Glomerular visceral epithelial cell (primary cell): ENCODE results near the gene HSD3B1.

Experiments
- DNase-seq: peaks from one replicate; pipeline ENCODE4 v3.0.0-alpha.2; 2016; ENCODE audit errors: extremely low spot score

Gene HSD3B1

DNA sequence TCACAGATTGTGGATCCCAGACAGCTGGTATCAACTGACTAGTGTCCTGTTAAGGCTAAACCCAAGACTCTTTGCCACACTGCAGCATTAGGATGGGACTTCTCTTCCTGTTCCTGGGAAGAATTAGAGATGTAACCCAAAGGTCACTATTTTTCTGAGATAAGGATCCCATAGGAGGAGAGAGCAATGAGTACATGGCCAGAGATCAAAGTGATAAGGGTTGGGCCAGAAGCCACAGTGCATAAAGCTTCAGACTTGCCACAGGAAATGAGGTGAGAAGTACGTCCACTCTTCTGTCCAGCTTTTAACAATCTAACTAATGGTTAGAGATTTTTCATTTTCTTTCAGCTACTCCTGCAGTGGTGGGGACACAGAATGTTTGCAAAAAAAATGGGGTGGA lies at the start of gene HSD3B1:
TSS of gene HSD3B1 (plus strand) at position 270 of the 400 bp plus-strand sequence. CDS start 267 bp downstream, outside the sequence.
- DNase-seq, result no peak

GRCh38 chr1:119462964-119463363 lies 44.0 kb upstream of the HSD3B1 start:
- DNase-seq, result no peak

DNA sequence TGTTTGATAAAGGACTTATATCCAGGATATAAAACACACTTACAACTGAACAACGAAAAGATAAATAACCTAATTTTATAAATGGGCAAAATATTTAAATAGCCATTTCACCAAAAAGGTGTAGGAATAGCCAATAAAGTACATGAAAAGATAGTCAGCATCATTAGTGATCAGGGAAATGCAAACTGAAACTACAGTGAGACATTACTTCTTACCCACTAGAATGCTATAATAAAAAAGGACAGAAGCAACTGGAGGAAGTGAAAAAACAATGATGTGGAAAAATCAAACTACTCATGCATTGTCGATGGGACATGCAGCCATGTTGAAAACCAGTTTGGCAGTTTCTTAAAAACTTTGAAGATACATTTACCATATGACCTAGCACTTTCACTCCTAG lies 43.4 kb upstream of the HSD3B1 start:
- no peak for DNase-seq

- no peak for DNase-seq
These were observed 40.6 kb upstream of the HSD3B1 start for GRCh38 chr1:119466445-119466844.

- no peak for DNase-seq
These were observed 39.8 kb upstream of the HSD3B1 start for GRCh38 chr1:119467219-119467618.

DNA sequence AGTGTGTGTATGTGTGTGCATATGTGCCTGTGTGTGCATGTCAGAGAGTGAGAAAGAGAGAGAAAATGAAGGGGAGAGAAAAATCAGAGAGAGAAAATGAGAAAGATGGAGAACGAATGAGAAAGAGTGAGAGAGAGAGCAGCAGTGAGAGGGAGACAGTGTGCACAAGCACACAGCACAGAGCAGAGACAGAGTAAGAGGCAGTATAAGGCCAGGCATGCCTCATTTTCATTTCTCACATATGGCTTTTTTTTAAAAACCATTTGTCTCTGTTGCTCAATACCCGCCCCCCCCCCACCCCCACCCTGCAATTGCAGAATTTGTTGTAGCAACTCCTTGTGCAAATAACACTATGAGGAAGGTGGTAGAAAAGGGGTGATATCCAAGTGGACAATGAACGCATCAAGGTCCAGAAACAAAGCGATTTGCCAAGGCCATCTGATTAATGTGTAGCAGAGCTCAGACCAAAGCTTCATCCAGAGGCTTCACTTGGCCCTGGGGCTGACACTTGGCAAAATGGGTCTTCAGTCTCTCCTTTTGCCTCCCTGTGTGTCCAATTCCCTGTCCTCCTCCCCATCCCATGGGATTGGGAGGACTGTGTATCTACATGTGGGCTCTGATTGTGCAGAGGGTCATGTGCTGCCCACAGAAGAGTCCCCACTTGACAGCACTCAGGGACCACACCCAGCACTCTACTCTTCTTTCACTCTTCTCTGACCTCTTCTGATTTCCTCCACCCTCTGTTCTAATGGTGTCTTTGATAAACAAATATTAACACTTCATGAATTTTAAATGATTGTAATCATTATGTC lies 38.9 kb upstream of the HSD3B1 start:
- DNase-seq, result no peak

DNA sequence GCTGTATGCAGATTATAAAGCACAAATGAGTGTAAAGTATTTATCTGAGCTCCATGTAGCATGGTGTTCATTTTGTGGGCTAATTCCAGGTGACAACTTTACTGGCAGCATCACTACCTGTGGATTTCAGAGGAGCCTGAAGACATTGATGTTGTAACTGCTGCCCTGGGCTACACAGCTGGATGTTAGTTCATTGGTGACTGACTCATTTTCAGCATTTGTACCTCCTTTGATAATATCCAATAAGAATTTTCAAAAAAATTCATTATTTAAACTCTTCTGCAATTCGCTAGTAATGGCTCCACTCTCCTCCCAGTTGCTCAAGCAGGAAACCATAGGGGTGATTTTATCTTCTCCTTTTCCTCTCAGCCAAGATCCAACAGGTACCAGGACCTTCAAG lies 37.3 kb upstream of the HSD3B1 start:
- DNase-seq, result no peak

DNA sequence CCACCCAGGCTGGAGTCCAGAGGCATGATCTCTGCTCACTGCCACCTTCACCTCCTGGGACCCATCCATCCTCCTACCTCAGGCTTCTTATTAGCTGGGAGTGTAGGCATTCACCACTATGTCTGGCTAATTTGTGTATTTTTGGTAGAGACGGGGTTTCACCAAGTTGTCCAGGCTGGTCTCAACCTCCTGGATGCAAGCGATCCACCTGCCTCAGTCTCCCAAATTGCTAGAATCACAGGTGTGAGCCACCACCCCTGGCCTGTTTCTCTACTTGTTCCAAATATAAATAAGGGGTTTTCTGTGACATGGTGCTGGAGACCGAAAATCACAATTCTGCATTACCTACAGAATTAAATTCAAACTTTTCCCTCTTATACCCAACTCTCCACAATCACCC lies 36.6 kb upstream of the HSD3B1 start:
- no peak for DNase-seq

GRCh38 chr1:119470958-119471357 lies 36.1 kb upstream of the HSD3B1 start:
- DNase-seq, result no peak

DNA sequence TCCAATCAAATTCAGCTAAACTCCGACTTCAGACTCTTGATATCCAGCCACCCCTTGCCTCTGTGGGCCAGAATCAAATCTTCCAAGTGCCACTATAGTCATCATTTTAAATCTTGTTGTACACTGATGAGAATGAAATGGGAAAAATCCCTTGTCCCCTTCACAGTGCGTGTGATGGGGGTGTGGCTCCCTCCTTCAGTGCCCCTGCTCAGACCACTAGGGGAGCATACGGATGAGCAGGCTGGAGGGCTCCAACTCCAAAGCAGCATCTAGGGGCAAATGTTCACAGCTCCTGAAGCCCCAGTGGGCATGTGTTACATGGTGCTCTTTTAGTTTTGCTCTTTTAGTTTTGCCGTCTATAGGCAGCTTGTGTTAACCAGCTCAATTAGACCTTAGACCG lies 35.4 kb upstream of the HSD3B1 start:
- DNase-seq, result no peak

- DNase-seq, result no peak
These were observed 34.8 kb upstream of the HSD3B1 start for GRCh38 chr1:119472080-119472818.

GRCh38 chr1:119472819-119473175 lies 34.2 kb upstream of the HSD3B1 start:
- DNase-seq, result no peak

DNA sequence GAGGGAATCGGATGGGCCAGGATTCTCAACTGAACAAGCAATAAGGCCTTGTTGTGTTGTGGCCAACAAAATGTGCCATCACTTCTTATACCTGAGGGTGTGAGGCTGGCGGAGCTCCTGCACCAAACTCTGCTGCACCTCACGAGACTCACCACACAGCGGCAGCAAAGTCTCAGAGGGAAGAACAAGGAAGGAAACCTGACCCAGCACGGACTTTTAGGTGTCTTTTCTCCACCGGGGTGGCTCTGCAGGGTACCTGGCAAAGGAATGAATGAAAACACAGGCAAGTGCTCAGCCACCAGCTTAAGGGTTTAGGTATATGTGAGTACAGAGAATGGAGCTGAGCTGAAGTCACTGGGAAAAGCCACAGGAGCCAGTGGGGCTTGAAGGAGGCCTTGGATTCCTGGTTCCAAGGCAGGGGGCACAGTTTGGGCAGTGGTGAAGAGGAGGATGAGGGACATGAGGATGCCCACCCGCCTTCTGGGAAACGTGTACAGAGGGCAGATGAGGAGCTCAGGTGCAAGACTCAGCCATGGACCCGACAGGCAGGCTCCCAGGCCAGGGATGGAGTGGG lies 31.1 kb upstream of the HSD3B1 start:
- peak; percentile 46 for DNase-seq

- no peak for DNase-seq
These were observed 29.3 kb upstream of the HSD3B1 start for GRCh38 chr1:119477710-119478109.

DNA sequence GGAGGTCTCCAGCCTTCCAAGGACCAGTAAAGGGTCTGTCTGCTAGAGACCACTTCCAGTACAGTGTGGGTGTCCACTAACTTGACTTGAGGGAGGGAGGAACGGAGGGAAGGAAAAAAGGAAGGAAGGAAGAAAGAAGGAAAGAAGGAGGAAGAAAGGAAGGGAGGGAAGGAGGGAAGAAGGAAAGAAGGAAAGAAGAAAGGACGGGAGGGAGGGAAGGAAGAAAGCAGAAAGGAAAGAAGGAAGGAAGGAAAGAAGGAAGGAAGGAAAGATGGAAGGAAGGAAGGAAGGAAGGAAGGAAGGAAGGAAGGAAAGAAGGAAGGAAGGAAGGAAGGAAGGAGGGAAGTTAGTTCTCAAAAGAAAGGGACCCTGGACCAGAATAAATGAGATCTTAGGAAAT lies 26.8 kb upstream of the HSD3B1 start:
- DNase-seq, result no peak

- DNase-seq, result no peak
These were observed 25.1 kb upstream of the HSD3B1 start for GRCh38 chr1:119481951-119482350.

DNA sequence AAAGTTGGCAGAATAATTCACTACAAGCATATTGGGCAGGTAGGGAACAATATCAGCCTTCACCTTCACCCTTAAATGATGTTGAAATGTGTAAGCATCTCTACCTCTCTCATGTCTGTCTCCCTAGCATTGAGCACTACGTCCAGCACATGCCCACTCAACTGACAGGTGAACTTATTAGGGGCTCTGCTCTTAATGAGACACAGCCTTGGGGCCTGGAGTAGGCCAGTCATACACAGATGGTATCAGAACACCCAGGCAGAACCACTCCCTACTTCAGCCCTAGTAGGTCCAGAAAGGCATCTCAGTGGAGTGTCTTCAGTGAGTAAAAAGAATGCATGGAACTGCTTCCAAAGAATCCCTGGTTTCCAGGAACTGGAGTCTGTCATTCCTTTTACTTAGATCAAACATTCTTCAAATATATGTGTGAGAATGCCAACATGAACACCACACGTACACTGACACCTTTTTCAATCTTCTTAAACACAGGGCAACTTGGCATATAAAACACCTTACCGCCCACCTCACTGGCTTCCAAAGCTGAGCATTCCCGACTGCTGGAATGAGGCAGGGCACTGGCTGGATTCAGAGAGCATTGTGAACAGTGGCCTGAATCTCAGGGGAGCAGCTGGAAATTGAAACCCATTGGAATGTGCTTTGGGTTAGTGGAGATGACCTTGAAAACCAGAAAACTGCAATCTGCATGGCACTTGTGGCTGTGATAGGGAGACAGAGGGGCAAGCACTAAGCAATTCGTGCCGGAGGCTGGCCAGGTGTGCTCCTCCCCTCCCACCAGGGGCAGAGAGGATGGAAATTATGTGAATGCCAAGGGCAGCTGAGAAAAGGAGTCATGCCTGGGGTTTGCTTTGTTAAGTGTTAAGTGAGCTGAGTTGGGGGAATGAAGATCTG lies 24.2 kb upstream of the HSD3B1 start:
- no peak for DNase-seq

GRCh38 chr1:119483441-119484200 lies 23.4 kb upstream of the HSD3B1 start:
- DNase-seq, result no peak

GRCh38 chr1:119485201-119485600 lies 21.8 kb upstream of the HSD3B1 start:
- no peak for DNase-seq

DNA sequence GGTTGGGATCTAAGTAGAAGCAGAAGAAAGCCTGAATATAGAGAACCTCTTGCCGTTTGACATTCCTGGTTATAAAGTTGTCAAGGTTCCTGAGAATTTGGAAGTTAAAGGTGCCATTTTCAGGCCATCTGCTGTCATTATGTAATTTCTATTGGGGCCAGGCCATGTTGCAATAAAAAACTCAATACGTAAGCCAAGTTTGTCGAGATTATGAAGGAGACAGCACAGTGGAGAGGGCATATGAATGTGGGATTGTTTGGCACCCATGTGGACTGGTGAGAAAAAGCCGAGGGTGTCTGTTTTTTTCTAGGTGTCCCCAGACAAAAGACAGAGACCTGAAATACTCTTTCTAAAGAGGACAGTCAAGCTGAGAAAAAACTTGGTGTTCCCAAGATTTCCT lies 18.8 kb upstream of the HSD3B1 start:
- no peak for DNase-seq

DNA sequence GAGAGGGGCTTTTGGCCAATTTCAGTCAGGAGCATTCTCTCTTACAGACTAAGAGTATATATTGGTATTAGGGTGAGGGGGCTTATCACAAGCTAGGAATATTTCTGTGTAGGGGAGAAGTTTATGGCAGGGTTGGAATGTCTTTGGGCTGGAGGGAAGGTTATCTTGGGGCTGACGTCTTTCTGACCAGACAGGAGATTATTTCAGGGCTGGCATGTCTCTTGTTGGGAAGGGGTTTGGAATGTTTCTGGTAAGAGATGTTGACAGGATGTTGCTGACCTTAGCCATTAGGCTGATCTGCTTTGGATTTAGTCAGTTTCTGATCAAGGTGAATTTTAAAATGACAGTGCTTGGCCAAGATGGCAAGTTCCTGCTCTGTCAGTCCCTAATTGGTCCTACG lies 17.8 kb upstream of the HSD3B1 start:
- DNase-seq, result no peak
